NCI-H2227 treated with DMSO at 0.1 percent for 48 hours (cell line): ENCODE data around the gene EBLN2.
"Not testable (repeated sequence)": the region's sequence is repeated elsewhere in the genome, so short reads cannot be mapped to it uniquely, and the experiment has no call there.

Source experiments
- DNase-seq: peaks from one replicate; lab custom pipeline; 2025; lab: John Stamatoyannopoulos, UW

Gene EBLN2

DNA sequence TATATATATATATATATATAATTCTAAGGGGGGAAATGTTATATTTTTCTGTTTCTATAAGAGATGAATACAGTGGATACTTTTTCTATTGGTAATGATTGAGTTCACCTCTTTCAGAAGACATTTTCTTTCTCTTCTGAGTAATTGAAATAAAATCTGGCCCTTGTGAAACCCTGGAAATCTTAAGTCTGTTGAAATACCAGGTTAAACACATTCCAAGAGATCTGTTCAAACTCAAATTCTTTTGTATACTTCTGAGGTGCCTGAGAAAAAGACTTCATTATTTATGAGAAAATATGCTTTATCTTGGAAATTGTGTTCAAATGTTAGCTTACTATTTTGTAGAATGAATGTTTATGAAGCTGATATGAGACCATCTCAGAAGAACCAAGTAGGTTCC, 4.8 kb downstream of the EBLN2 start:
- DNase-seq = not testable (repeated sequence)

DNA sequence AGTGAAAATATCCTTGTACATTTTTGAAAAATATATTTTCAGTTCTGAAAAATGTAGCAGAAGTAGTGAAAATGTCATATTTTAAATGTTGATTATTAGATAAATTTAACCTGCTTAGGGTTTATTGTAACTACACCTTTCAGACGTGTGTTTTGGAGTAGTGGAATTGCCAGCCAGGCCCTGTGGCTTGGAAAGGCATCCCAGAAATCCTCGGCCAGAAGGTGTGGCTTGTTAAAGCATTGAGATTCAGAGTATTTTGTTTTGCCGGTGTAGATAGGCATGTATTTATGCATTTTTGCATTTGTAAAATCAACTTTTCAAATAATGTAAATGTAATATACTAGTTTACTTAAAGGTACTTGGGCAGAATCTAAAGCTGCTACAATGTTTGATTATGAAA, 7.0 kb downstream of the EBLN2 start:
- no peak for DNase-seq

DNA sequence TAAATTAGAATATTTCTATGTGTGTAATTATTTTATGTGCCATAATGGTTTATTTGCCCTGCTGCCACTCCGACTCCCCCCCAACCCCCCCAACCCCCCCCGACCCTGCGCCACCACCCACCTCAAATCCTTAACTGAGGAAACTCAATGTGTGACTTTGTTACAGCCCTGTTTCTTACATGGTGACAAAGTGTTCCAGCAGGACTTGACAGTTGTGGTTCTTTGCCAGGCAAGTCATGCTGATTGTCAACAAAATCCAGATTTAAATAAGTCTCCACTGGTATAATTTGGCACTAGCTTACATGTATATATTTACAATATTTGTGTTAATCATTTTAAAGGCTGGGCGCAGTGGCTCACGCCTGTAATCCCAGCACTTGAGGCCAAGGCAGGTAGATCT, 7.7 kb downstream of the EBLN2 start:
- DNase-seq = no peak

DNA sequence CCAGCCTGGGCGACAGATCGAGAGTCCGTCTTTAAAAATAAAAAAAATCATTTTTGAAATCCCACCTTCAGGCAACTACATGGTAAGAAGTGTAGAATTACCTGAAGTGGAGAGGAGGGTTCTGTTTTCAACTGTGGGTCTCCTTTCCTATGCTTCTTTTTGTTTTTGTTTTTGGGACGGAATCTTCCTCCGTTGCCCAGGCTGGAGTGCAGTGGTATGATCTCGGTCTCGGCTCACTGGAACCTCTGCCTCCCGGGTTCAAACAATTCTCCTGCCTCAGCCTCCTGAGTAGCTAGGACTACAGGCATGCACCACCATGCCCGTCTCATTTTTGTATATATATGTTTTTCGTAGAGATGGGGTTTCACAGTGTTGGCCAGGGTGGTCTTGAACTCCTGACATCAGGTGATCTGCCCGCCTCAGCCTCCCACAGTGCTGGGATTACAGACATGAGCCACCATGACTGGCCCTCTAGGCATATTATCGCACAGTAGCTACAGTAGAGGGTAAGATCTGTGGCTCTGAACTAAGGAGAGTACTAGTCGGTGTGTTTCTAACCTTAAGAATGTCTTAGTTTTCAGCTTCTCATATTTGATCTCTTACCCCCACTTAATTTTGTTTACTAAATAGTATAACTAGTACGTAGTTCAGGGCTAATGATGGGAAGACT, 8.5 kb downstream of the EBLN2 start:
- DNase-seq = no peak

DNA sequence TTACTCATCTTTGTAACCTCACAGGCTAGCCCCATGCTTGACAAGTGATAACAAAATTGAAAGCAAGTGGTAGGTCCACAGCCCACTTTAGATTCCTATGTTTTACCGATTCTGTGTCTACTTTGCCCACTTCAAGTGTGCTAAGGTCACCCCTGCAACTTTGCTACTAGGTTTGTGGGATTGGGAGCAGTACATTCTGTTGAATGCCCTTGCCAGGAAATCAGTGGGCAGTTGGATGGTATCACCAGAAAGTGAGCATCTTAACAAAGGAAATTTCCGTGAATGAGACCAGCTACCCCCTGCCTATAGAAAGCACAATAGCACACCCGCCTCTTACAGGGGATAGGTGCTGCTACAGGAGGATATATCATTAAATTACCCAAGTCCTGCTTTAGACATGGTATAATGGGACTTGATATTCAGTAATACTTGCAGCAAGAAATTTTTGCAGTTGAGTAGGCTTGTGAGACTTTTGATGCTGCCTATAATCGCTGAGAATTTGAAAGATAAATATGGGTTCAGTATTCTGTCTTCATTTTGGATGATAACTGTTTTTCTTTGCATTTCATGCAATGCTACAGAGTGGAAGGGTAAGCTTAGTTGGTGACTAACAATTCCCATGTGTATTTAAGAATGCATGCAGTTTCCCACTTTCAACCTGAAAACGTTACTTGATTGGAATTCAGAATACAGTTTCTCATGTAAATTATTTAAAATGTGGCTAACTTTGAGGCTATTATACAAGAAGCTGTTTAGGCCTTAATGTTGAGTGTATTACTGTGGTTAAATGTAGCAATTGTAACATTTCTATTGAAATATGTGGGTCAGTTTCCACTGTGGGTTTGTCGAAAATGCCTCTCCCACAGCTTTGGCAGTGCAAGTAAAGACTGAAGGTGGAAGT, 9.5 kb downstream of the EBLN2 start:
- no peak for DNase-seq

DNA sequence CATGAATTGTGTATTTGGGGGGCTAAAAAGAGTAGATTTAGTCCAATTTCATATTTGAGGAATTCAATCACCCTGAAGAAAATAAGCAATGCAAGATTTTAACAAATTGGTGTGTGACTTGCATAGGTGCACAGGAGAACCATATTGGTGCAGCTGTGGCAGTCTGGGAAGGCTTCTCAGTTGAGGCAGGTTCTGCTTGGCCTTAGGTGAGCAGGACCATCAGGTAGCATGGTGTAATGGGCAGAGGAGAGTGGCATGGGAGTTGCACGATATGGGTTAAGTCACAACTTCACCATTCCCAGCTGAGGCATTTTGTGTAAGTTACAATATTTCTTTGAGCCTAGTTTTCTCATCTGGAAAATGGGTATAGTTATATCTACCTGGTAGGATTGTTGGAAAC, 10.5 kb downstream of the EBLN2 start:
- DNase-seq = no peak

DNA sequence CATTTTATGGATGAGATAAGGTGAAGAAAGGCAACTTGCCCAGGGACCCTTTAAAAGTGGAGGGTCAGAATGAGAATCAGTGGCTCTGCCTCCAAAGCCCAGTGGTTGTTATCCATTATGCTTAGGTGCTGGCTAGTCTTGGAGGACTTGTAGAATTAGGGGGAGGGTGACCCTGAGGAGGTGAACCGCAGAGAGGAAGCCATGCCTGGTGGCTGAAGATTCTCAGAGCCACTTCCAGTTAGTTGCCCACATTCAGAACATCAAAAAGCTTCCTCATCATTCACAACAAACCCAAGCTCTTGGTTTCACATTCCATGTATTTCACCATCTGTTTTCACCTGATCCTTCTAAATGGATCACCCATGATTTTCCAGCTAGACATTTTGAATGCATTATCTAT, 11.2 kb downstream of the EBLN2 start:
- no peak for DNase-seq

DNA sequence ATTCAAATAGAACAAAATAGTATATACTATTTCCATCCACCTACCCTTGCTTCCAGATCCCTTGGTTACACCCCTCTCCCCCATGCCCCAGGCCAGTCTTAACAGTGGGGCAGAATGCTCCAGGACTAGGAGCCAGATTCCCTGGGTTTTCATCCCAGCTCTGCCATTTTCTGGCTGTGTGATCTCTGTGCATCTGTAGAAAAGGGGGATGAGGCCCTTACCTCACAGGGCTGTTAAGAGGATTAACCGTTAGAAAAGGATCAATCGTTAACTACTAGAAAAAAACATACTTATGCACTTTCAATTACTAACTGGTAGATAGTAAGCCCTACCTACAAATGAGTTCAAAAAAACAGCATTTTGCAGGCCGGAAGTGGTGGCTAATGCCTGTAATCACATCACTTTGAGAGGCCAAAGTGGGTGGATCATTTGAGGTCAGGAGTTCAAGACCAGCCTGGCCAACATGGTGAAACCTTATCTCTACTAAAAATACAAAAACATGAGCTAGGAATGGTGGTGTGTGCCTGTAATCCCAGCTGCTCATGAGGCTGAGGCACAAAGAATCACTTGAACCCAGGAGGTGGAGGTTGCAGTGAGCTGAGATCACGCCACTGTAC, 11.7 kb downstream of the EBLN2 start:
- no peak for DNase-seq

DNA sequence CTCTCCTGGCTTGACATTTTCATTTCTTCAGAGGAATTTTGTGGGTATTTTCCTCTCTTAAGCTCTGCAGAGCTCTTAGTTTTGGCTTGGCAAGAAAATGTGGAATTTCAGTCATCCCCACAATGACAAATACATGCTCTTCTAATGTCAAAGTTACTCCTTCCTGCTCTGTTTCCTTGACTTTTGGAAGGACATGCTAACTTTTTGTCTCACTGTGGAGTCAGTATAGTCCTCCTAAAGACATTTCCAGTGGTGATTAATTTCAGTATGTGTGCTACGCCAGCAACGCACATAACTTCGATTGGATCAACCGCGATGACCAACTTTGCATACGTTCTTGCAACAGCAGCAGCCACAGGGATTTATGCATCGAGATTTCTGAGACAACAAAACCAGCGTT, 13.3 kb downstream of the EBLN2 start:
- DNase-seq = no peak

DNA sequence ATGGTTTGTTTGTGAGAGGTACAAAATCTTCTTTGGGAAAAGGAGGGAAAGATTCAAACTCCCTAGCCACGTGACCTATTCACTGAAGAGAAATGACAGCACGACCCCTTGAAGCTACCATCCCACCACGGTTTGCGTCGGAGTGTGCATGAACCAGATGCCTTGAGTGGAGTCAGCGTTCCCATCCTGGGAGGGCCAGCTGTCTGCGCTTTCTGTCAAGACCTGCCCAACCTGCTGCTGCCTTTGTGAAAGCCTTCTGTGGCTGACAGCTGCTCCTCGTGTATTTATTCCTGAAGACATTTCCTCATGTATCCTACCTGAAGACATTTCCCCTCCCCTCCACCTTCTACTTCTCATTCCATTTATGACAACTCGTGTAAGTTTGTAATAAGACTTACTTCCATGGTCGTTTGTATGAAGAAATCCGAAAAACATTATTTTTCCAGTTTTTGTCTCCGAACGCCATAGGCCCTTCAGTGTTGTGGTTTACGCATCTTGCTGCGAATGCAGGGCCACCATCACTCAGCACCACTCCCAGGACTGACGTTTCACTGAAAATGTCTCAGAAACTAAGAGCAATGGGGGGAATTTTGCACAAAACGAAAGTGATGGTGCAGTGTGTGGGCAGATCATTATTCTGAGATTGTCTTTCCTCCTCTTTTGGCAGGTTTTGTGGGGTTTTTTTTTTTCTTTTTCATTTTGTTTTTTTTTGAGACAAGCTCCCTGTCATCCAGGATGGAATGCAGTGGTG, 18.9 kb downstream of the EBLN2 start:
- DNase-seq = no peak

DNA sequence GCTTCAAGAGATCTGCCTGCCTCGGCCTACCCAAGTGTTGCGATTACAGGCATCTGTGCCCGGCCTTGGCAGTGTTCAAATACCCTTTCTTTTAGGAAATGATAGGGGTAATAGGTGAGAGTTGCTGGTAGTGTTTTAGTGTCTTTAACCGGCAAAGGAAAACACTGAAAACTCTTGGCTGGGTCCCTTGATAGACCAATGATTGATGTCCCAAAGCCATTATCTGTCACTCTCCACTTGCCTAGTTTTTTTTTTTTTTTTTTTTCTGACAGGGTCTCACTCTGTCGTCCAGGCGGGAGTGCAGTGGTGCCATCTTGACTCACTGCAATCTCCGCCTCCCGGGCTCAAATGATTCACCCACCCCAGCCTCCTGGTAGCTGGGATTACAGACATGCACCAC, 19.7 kb downstream of the EBLN2 start:
- no peak for DNase-seq

DNA sequence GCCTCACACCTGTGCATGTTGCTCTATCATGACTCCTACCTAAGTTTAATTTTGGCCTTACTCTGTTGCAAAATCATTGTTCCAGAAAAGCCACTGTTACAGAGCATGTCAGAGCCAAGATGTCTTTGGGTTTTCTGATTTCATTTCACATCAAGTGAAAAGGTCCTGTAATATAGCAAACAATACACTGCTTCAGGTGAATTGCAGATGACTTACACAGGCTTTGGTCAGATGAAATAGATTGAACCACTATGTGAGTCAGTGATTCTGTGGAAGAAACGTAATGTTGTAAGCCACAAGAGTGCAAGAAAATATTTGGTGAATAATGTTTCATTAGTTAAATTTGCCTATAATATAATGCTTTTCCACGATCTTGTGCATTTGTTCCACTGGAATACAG, 22.7 kb downstream of the EBLN2 start:
- no peak for DNase-seq

DNA sequence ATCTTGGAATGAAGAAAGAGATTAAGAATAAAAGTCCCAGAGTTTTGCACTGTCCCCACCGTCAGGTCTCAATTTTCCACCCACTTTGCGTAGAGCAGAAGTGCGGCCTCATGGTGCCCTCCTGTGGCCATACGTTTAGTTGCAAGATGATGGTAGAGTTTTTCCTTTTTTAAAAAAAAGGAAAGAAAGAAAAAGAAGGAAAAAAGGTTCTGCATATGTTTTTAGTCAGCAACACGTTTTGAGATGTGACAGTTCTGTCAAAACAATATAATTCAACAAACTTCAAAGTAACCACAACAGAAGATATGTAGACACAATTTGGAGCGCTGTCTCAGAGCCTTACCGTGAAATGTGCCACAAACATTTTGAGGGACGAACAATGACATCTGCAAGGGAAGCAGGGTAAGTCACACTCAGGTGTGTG, 24.6 kb downstream of the EBLN2 start:
- DNase-seq = peak; percentile 5

DNA sequence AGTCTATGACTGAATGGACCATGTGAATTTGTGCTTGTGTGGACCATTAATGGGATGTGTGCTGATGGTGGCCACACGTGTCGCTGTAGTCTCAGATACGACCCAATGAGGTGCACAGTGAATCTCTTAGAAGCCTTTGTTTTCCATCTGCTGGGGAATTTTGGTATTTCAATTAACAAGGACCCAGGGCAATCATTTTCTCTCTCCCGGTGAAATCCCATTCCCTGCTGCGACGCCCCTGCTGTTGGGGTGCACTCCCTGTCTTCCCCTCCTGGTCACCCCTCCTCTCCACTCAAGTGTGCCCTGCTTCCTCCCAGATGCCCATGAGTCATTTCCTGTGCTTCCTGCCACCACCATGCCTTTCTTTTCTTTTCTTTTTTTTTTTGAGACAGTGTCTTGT, 32.7 kb downstream of the EBLN2 start:
- no peak for DNase-seq

DNA sequence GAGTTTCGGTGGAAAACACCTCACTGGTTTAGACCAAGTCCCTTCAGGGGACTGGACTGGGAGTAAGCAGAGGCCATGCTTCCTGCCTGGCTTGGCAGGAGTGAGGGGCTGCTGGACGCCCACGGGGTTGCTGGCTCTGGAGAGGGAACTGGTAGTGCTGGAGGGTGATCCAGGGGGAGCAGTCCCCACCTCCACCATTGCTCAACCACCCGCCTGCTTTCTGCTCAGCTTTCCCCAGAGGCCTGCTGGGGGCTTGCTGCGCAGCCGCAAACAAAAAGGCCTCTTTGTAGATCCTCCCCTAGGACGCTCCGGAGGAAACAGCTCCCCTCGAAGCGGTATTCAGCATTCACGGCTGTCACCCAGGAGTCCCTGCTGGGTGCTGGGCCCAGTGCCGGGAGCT, 33.5 kb downstream of the EBLN2 start:
- no peak for DNase-seq

DNA sequence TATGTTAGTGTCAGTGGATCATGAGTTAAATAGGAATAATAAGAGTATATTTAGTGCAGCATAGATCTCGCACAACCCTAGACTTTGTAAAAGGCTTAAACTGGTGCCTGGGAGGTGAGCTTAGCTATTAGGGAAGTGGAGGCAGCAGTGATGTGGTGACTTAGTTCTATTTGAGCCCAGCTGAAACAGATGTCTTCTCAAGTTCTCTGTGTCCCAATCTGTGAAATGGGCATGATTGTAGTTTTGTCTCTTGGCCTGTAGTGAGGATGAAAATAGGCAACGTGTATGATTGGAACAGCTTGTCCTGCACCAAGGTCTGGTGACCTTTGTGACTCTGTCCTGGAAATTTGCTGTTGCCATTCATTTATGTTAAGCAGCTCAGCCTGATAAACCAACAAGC, 34.7 kb downstream of the EBLN2 start:
- DNase-seq = no peak

DNA sequence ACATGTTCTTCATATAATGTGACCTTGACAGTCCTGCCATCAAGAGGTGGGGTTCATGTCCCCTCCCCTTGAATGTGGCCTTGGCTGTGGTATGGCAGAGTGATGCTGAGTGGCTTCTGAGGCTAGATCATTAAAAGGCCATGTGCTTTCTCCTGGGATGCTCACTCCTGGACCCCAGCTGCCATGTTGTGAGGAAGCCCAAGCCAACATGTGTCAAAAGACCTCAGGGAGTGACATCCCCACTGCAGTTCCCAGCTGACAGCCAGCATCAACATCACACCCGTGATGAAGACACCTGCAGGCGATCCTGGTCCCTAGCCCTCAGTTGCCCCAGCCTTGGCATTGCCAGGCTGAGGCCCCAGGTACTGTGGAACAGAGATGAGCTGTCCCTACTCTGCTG, 36.6 kb downstream of the EBLN2 start:
- no peak for DNase-seq

DNA sequence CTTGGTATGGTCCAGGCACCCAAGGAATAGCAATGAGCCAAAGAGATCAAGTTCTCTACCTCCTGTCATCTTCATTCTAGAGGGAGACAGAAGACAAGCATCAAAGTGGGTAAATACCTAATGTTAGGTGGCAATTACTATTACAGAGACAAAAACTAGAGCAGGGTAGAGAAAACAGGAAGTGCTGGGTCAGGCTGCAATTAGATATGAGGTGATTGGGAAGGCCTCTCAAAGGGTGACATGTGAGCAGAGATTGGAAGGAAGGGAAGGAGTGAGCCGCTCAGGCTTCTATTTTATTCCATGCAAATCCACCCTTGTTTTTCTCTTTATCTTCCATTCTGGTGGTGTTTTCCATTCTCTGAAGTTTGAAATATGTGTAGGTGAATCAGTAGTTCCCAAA, 37.4 kb downstream of the EBLN2 start:
- no peak for DNase-seq

DNA sequence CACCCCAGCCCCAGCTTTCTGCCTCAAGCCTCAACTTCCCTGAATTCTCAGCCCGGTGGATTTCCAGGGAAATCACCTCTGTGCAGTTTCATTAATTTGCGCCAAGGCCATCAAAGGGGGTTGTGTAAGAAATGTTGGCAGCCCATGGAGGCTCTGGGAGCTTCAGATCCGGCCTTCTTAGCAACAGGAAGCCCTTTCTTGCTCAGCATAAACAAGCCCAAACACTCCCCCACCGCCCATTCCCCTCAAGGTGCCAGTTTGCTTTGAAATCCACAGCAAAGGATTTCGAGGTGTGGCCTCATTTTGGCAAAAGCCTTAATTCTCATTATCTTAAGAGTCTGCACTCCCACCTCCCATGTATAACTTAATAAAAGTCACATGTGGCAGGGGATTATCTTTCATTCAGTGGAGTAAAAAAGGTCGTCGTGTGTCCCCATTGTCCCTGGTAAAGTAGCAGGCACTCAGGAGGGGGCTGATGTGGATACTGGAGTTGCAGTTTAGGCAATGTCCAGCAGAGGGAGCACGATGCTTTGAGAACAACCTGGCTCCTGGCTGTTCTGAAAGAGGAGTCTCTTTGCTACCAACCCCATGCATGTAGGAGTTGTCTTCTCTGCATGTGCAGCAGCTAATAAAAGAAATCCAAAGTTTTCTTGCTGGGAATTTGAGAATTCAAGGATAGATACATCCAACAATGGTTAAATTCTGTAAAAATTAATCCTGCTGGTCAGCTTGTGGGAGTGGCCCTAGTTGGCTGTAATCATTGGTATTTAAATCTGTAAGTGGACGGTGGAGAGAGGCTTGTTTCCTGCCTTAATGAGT, 39.5 kb downstream of the EBLN2 start:
- peak; percentile 47 for DNase-seq

DNA sequence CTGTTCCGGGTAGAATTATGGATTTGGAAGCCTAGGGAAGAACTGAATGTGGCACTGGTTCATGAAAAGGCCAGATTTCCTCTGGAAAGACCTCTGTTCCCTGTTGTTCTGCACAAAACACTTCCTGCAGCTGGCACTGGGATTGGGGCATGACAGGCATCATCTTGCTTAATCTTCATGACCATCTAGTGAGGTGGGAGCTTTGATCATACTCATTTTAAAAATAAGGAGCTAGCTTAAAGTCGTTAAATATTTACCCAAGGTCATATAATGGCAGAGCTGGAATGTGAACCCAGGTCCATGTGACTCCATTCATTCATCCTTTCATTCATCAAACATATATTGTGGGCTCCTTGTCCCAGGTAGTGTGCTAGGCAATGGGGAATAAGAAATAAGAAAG, 40.4 kb downstream of the EBLN2 start:
- no peak for DNase-seq

DNA sequence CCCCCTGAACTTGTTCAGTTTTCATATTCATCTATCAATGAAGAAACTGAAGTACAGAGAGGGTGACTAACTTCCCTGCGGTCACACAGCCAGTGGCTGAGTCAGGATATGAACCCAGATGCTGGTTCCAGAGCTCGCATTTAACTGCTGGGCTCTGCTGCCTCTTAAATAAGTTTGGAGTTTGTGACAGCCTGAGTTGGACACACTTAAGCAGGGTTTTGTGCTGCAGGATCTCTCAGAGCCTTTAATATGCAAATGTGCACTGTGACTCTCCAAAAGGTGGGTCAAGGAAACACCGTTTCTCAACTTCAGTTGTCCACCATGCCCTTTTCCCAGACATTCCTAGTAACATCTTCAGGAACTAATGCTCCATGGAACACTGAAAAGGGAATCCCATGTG, 45.8 kb downstream of the EBLN2 start:
- no peak for DNase-seq
